ENCODE measurements around the gene ANKRD45. TPM values are rescaled to one million over a fixed set of nuclear protein-coding genes. Genes with fewer than 3 reads are reported as not detected.
A peak's percentile ranks its signal among the peaks of the same experiment; 100 is the strongest.
"Not testable (repeated sequence)": the region's sequence is repeated elsewhere in the genome, so short reads cannot be mapped to it uniquely, and the experiment has no call there.

Gene ANKRD45
- total RNA-seq, 1 experiment from 2014 or later: not detected

DNA sequence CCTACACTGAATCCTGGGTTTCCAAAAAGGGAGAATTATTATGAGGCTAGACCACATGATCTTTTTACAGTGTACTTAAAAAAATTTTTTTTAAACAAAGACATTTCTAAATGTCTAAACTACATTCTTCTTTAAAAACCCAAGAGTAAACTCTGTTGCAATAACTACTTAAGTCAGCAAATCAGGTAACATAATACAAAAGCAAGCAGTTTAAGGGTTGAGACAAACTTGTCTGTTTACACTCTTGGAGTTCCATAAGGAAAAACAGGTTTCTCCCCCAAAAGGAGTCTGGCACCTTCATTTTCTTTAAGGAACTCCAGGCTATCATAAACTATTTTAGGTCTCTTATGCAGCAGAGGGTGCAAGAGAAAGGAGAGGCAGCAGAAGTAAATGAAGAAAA is 12.5 kb upstream of the ANKRD45 start:
- intact Hi-C loops (cut with micrococcal nuclease): no loop called here
- DNase-seq (ENCODE audit: unreplicated experiment): no peak
- H3K4me3 Mint-ChIP-seq (ENCODE audit: unreplicated experiment): no peak overlapping the region
- no peak overlapping the region for H3K27ac Mint-ChIP-seq (ENCODE audit: low read depth, unreplicated experiment)
- peaks cover 19% of the 10 kb centered on the region for H3K9me3 Mint-ChIP-seq (ENCODE audit: unreplicated experiment)
- H3K4me1 Mint-ChIP-seq (ENCODE audit: insufficient read depth, unreplicated experiment): no peaks in the 10 kb centered on the region
- ChIA-PET CTCF (interaction anchor here (0.7 to 1.6 kb wide), 2 partner anchors 8 kb away, joined by 3 to 5 read pairs; no protein-coding TSS in a partner anchor), POLR2A (interaction anchor here (0.7 to 1.3 kb wide), 2 partner anchors 10 to 32 kb away, joined by 3 read pairs; partner anchors contain the start of gene KLHL20)
- no peaks in the 10 kb centered on the region for H3K27me3 Mint-ChIP-seq (ENCODE audit: insufficient read depth, unreplicated experiment)
- TF ChIP-seq, protein P1, sequence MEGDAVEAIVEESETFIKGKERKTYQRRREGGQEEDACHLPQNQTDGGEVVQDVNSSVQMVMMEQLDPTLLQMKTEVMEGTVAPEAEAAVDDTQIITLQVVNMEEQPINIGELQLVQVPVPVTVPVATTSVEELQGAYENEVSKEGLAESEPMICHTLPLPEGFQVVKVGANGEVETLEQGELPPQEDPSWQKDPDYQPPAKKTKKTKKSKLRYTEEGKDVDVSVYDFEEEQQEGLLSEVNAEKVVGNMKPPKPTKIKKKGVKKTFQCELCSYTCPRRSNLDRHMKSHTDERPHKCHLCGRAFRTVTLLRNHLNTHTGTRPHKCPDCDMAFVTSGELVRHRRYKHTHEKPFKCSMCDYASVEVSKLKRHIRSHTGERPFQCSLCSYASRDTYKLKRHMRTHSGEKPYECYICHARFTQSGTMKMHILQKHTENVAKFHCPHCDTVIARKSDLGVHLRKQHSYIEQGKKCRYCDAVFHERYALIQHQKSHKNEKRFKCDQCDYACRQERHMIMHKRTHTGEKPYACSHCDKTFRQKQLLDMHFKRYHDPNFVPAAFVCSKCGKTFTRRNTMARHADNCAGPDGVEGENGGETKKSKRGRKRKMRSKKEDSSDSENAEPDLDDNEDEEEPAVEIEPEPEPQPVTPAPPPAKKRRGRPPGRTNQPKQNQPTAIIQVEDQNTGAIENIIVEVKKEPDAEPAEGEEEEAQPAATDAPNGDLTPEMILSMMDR (IDR thresholded peaks at IDR 0.05; ENCODE audit: unreplicated experiment): no peak
- peaks cover 5% of the 10 kb centered on the region for H3K36me3 Mint-ChIP-seq (ENCODE audit: insufficient read depth, unreplicated experiment)
- no TSS peak for BruUV-seq (replicated peaks)

DNA sequence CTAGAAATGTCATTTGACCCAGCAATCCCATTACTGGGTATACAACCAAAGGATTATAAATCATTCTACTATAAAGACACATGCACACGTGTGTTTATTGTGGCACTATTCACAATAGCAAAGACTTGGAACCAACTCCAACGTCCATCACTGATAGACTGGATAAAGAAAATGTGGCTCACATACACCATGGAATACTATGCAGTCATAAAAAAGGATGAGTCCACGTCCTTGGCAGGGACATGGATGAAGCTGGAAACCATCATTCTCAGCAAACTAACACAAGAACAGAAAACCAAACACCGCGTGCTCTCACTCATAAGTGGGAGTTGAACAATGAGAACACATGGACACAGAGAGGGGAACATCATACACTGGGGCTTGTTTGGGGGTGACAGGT is 10.5 kb upstream of the ANKRD45 start:
- H3K36me3 Mint-ChIP-seq (ENCODE audit: insufficient read depth, unreplicated experiment); DNase-seq (ENCODE audit: unreplicated experiment); BruUV-seq (replicated peaks); intact Hi-C loops (cut with micrococcal nuclease); H3K27me3 Mint-ChIP-seq (ENCODE audit: insufficient read depth, unreplicated experiment); H3K4me3 Mint-ChIP-seq (ENCODE audit: unreplicated experiment); POLR2A ChIA-PET; H3K27ac Mint-ChIP-seq (ENCODE audit: low read depth, unreplicated experiment); CTCF ChIA-PET; H3K4me1 Mint-ChIP-seq (ENCODE audit: insufficient read depth, unreplicated experiment): not testable (repeated sequence)
- peaks cover 19% of the 10 kb centered on the region for H3K9me3 Mint-ChIP-seq (ENCODE audit: unreplicated experiment)

DNA sequence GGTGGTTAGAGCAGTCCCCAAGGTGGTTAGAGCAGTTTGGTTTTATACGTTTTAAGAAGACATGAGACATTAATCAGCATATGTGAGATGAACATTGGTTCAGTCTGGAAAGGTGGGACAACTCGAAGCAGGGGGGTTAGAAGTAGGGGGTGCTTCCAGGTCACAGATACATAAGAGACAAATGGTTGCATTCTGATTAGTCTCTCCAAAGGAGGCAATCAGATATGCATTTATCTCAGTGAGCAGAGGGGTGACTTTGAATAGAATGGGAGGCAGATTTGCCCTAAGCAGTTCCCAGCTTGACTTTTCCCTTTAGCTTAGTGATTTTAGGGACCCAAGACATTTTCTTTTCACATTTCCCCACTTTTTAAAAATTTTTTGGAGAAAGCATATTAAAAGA is 4.8 kb upstream of the ANKRD45 start:
- H3K4me1 Mint-ChIP-seq (ENCODE audit: insufficient read depth, unreplicated experiment); intact Hi-C loops (cut with micrococcal nuclease); DNase-seq (ENCODE audit: unreplicated experiment); BruUV-seq (replicated peaks); H3K4me3 Mint-ChIP-seq (ENCODE audit: unreplicated experiment); H3K36me3 Mint-ChIP-seq (ENCODE audit: insufficient read depth, unreplicated experiment); H3K27ac Mint-ChIP-seq (ENCODE audit: low read depth, unreplicated experiment); H3K27me3 Mint-ChIP-seq (ENCODE audit: insufficient read depth, unreplicated experiment): not testable (repeated sequence)
- POLR2A ChIA-PET: interaction anchor here (0.6 to 0.7 kb wide), 2 partner anchors 9 to 41 kb away, joined by 3 read pairs; no protein-coding TSS in a partner anchor
- CTCF ChIA-PET: interaction anchor here (0.6 kb wide), 1 partner anchor 8 kb away, joined by 3 read pairs; no protein-coding TSS in a partner anchor
- H3K9me3 Mint-ChIP-seq (ENCODE audit: unreplicated experiment): peaks cover 12% of the 10 kb centered on the region

DNA sequence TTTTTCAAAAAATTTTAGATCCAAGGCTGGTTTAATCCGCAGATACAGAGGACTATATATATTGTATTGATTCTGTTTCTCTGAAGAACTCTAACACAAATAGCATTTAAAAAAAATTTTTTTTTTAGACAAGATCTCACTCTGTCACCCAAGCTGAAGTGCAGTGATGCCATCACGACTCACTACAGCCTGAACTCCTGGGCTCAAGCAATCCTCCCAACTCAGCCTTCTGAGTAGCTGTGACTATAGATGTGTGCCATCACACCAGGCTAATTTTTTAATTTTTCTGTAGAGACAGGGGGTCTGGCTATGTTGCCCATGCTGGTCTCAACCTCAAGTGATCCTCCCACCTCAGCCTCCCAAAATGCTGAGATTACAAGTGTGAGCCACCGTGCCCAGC is 3.0 kb downstream of the ANKRD45 start:
- no peak overlapping the region for H3K4me3 Mint-ChIP-seq (ENCODE audit: unreplicated experiment)
- H3K36me3 Mint-ChIP-seq (ENCODE audit: insufficient read depth, unreplicated experiment): no peaks in the 10 kb centered on the region
- CTCF ChIA-PET: interaction anchor here (1.0 kb wide), 1 partner anchor 159 kb away, joined by 3 read pairs; no protein-coding TSS in a partner anchor

DNA sequence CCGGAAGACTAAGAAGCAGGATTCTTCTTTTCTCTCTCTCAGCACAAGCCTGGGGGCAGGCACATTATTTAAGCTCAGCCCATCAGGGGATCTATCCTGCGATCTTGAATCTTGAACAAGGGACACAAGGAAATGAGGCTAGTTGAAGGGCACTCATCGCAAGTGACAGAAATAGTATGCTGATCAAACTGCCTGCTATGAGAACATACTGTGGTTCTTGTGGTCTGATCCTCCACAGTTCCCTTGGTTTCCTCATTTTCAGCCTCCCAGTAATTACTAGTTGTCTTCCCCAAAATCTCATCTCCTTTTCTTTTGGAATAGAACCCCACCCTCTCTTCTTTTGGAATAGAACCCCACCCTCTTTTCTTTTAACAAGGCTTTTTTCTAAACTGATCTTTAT is 6.5 kb downstream of the ANKRD45 start:
- ChIA-PET POLR2A (interaction anchor here (0.6 to 5.5 kb wide), 2 partner anchors 14 to 51 kb away, joined by 3 to 28 read pairs; partner anchors contain the start of gene KLHL20), CTCF (no interaction called here)
- Mint-ChIP-seq H3K36me3 (ENCODE audit: insufficient read depth, unreplicated experiment) (no peaks in the 10 kb centered on the region), H3K4me3 (ENCODE audit: unreplicated experiment) (no peak overlapping the region), H3K27me3 (ENCODE audit: insufficient read depth, unreplicated experiment) (no peaks in the 10 kb centered on the region), H3K9me3 (ENCODE audit: unreplicated experiment) (peaks cover 12% of the 10 kb centered on the region), H3K27ac (ENCODE audit: low read depth, unreplicated experiment) (no peak overlapping the region), H3K4me1 (ENCODE audit: insufficient read depth, unreplicated experiment) (peaks cover 15% of the 10 kb centered on the region)
- intact Hi-C loops (cut with micrococcal nuclease): no loop called here
- TF ChIP-seq, protein P1 (IDR thresholded peaks at IDR 0.05; ENCODE audit: unreplicated experiment): no peak
- no peak for DNase-seq (ENCODE audit: unreplicated experiment)
- BruUV-seq (replicated peaks): no TSS peak

More for the DNA sequence above, 3.0 kb downstream of the ANKRD45 start:
- Mint-ChIP-seq H3K9me3 (ENCODE audit: unreplicated experiment) (peaks cover 8% of the 10 kb centered on the region), H3K4me1 (ENCODE audit: insufficient read depth, unreplicated experiment) (peaks cover 6% of the 10 kb centered on the region), H3K27me3 (ENCODE audit: insufficient read depth, unreplicated experiment) (no peaks in the 10 kb centered on the region), H3K27ac (ENCODE audit: low read depth, unreplicated experiment) (no peak overlapping the region)
- TF ChIP-seq, protein P1 (IDR thresholded peaks at IDR 0.05; ENCODE audit: unreplicated experiment): no peak
- intact Hi-C loops (cut with micrococcal nuclease): no loop called here
- POLR2A ChIA-PET: interaction anchor here (0.7 to 5.5 kb wide), 2 partner anchors 48 to 188 kb away, joined by 3 to 28 read pairs; partner anchors contain the start of gene KLHL20
- peak; percentile 30 for DNase-seq (ENCODE audit: unreplicated experiment)
- BruUV-seq (replicated peaks): no TSS peak
